ENCODE results near the gene GRM7. TPM values are rescaled to one million over a fixed set of nuclear protein-coding genes. Genes with fewer than 3 reads are reported as not detected.

Gene GRM7
- polyA plus RNA-seq, 1 donor from 2014 or later = 23.8 TPM

DNA sequence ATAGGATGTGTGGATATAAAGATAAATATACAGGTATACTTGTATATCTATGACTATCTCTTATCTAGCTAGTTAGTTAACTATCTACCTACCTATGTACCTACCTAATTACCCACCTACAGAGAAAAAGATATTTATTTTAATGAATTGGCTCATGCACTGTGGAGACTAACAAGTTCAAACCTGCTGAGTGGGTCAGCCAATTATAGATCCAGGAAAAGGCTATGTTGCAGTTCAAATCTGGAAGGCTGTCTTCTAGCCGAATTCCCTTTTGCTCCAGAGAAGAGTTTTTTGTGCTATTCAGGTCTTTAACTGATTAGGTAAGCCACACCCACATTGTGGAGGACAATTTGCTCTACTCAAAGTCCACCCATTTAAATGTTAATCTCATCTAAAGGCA lies 335.0 kb downstream of the GRM7 start:
- Histone ChIP-seq H2AFZ (ENCODE audit: low read depth, low read length) (no peak overlapping the region), H3K27ac (ENCODE audit: low read length) (no peak overlapping the region), H3K4me3 (ENCODE audit: low read length) (no peak overlapping the region), H3K9ac (ENCODE audit: low read length) (no peak overlapping the region), H3K9me2 (ENCODE audit: insufficient read depth, low read length) (no peaks in the 10 kb centered on the region), H3F3A (ENCODE audit: insufficient read depth, low read length, poor library complexity, severe bottlenecking) (no peaks in the 10 kb centered on the region), H3K9me3 (ENCODE audit: low read length) (no peaks in the 10 kb centered on the region), H3K79me2 (replicated peaks; ENCODE audit: insufficient read depth, low read length) (no peaks in the 10 kb centered on the region), H4K20me1 (ENCODE audit: insufficient read depth) (no peaks in the 10 kb centered on the region), H3K36me3 (ENCODE audit: insufficient read depth, low read length) (no peaks in the 10 kb centered on the region), H3K27me3 (ENCODE audit: insufficient read depth, low read depth, low read length) (no peaks in the 10 kb centered on the region), H3K4me2 (ENCODE audit: low read length) (no peak overlapping the region)
- TF ChIP-seq SMC3 (conservative IDR thresholded peaks at IDR 0.05; ENCODE audit: poor library complexity) (no peak), EZH2 (IDR thresholded peaks at IDR 0.05; ENCODE audit: borderline replicate concordance, insufficient read depth, low read length, poor library complexity, severe bottlenecking) (no peak), EP300 (conservative IDR thresholded peaks at IDR 0.05; ENCODE audit: poor library complexity, severe bottlenecking) (no peak), MXI1 (conservative IDR thresholded peaks at IDR 0.05; ENCODE audit: poor library complexity, severe bottlenecking) (no peak), POLR2AphosphoS5 (IDR thresholded peaks at IDR 0.05) (no peak), RAD21 (conservative IDR thresholded peaks at IDR 0.05) (no peak), TAF1 (IDR thresholded peaks at IDR 0.05; ENCODE audit: low read depth) (no peak)
- TF ChIP-seq, protein P1, sequence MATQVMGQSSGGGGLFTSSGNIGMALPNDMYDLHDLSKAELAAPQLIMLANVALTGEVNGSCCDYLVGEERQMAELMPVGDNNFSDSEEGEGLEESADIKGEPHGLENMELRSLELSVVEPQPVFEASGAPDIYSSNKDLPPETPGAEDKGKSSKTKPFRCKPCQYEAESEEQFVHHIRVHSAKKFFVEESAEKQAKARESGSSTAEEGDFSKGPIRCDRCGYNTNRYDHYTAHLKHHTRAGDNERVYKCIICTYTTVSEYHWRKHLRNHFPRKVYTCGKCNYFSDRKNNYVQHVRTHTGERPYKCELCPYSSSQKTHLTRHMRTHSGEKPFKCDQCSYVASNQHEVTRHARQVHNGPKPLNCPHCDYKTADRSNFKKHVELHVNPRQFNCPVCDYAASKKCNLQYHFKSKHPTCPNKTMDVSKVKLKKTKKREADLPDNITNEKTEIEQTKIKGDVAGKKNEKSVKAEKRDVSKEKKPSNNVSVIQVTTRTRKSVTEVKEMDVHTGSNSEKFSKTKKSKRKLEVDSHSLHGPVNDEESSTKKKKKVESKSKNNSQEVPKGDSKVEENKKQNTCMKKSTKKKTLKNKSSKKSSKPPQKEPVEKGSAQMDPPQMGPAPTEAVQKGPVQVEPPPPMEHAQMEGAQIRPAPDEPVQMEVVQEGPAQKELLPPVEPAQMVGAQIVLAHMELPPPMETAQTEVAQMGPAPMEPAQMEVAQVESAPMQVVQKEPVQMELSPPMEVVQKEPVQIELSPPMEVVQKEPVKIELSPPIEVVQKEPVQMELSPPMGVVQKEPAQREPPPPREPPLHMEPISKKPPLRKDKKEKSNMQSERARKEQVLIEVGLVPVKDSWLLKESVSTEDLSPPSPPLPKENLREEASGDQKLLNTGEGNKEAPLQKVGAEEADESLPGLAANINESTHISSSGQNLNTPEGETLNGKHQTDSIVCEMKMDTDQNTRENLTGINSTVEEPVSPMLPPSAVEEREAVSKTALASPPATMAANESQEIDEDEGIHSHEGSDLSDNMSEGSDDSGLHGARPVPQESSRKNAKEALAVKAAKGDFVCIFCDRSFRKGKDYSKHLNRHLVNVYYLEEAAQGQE (IDR thresholded peaks at IDR 0.05; ENCODE audit: borderline replicate concordance) = no peak
- TF ChIP-seq, protein P2, sequence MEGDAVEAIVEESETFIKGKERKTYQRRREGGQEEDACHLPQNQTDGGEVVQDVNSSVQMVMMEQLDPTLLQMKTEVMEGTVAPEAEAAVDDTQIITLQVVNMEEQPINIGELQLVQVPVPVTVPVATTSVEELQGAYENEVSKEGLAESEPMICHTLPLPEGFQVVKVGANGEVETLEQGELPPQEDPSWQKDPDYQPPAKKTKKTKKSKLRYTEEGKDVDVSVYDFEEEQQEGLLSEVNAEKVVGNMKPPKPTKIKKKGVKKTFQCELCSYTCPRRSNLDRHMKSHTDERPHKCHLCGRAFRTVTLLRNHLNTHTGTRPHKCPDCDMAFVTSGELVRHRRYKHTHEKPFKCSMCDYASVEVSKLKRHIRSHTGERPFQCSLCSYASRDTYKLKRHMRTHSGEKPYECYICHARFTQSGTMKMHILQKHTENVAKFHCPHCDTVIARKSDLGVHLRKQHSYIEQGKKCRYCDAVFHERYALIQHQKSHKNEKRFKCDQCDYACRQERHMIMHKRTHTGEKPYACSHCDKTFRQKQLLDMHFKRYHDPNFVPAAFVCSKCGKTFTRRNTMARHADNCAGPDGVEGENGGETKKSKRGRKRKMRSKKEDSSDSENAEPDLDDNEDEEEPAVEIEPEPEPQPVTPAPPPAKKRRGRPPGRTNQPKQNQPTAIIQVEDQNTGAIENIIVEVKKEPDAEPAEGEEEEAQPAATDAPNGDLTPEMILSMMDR (IDR thresholded peaks at IDR 0.05; ENCODE audit: poor library complexity, severe bottlenecking) = no peak

DNA sequence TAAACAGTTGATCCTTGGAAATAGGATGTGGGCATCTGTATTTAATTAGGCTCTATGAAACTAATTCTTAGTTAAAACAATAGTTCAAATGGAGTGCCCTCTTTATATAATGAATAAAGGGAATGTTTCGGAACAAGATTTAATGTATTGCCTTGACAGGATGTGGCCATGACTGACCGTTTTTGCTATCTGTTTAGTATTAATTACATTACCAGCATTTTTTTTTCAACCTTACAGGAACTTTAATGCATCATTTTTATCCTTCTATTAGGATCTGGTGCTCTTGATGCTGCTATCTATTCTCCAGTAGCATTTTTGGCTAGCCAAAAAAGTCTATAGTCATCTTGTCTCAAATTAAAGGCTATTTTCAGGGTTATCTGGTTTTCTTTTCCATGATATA lies 340.9 kb downstream of the GRM7 start:
- Histone ChIP-seq H3K79me2 (replicated peaks; ENCODE audit: insufficient read depth, low read length) (no peaks in the 10 kb centered on the region), H2AFZ (ENCODE audit: low read depth, low read length) (no peak overlapping the region), H3K9me2 (ENCODE audit: insufficient read depth, low read length) (no peaks in the 10 kb centered on the region), H4K20me1 (ENCODE audit: insufficient read depth) (no peaks in the 10 kb centered on the region), H3K27me3 (ENCODE audit: insufficient read depth, low read depth, low read length) (no peaks in the 10 kb centered on the region), H3K36me3 (ENCODE audit: insufficient read depth, low read length) (no peaks in the 10 kb centered on the region), H3K27ac (ENCODE audit: low read length) (no peak overlapping the region), H3K4me3 (ENCODE audit: low read length) (no peak overlapping the region), H3K4me2 (ENCODE audit: low read length) (no peak overlapping the region), H3K9me3 (ENCODE audit: low read length) (no peaks in the 10 kb centered on the region), H3K9ac (ENCODE audit: low read length) (no peak overlapping the region), H3F3A (ENCODE audit: insufficient read depth, low read length, poor library complexity, severe bottlenecking) (no peaks in the 10 kb centered on the region)
- TF ChIP-seq, protein P1 (IDR thresholded peaks at IDR 0.05; ENCODE audit: borderline replicate concordance) = no peak
- TF ChIP-seq EZH2 (IDR thresholded peaks at IDR 0.05; ENCODE audit: borderline replicate concordance, insufficient read depth, low read length, poor library complexity, severe bottlenecking) (no peak), POLR2AphosphoS5 (IDR thresholded peaks at IDR 0.05) (no peak), SMC3 (conservative IDR thresholded peaks at IDR 0.05; ENCODE audit: poor library complexity) (no peak), EP300 (conservative IDR thresholded peaks at IDR 0.05; ENCODE audit: poor library complexity, severe bottlenecking) (no peak), TAF1 (IDR thresholded peaks at IDR 0.05; ENCODE audit: low read depth) (no peak), RAD21 (conservative IDR thresholded peaks at IDR 0.05) (no peak)
- TF ChIP-seq, protein P2 (IDR thresholded peaks at IDR 0.05; ENCODE audit: poor library complexity, severe bottlenecking) = no peak
